K562 (cell line): ENCODE measurements around the gene CYYR1.

Experiments
- HNRNPLL ChIP-seq: fragments of 200-400 bp; formaldehyde crosslinking; IDR thresholded peaks from 2 replicates; pipeline ENCODE4 v1.6.1; 2017; ENCODE audit warnings: low read length, low read depth, mild to moderate bottlenecking; ENCODE audit not compliant: poor library complexity, severe bottlenecking
- ZSCAN29 ChIP-seq: fragments of 450-650 bp; IDR thresholded peaks from 2 replicates; pipeline ENCODE4 v1.6.1; 2017
- TF ChIP-seq, protein P1 (sequence below), 2 experiments: fragments of 450-650 bp in 1 of 2; sonication (generic) in 1 of 2; formaldehyde crosslinking in 1 of 2; IDR thresholded peaks in 1 of 2; conservative IDR thresholded peaks in 1 of 2; 2 replicates each; pipeline versions ENCODE4 v1.6.1 to v1.8.1; 2016 to 2023; ENCODE audit warnings: mild to moderate bottlenecking in 2 of 2, moderate library complexity in 2 of 2, inconsistent platforms in 1 of 2, missing genetic modification reagents in 1 of 2
- TF ChIP-seq, protein P2 (sequence below): sonication (generic); formaldehyde crosslinking; IDR thresholded peaks from 2 replicates; pipeline ENCODE4 v1.8.1; 2023; ENCODE audit warnings: mild to moderate bottlenecking, missing genetic modification reagents

- TF ChIP-seq, protein P1, sequence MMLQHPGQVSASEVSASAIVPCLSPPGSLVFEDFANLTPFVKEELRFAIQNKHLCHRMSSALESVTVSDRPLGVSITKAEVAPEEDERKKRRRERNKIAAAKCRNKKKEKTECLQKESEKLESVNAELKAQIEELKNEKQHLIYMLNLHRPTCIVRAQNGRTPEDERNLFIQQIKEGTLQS (IDR thresholded peaks at IDR 0.05): no peak
- TF ChIP-seq, protein P1 (CRISPR knock-in tag; conservative IDR thresholded peaks at IDR 0.05): no peak
- TF ChIP-seq HNRNPLL: no peak
- no peak for TF ChIP-seq ZSCAN29
- TF ChIP-seq, protein P2, sequence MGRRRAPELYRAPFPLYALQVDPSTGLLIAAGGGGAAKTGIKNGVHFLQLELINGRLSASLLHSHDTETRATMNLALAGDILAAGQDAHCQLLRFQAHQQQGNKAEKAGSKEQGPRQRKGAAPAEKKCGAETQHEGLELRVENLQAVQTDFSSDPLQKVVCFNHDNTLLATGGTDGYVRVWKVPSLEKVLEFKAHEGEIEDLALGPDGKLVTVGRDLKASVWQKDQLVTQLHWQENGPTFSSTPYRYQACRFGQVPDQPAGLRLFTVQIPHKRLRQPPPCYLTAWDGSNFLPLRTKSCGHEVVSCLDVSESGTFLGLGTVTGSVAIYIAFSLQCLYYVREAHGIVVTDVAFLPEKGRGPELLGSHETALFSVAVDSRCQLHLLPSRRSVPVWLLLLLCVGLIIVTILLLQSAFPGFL (CRISPR knock-in tag): no peak
These were observed 102.6 kb downstream of the CYYR1 start for GRCh38 chr21:26470351-26471098.
